Measurements from ENCODE around the gene POLDIP2. TPM values are rescaled to one million over a fixed set of nuclear protein-coding genes. Genes with fewer than 3 reads are reported as not detected.
A peak's percentile ranks its signal among the peaks of the same experiment; 100 is the strongest.

The POLDIP2 gene
- total and polyA plus RNA-seq, 2 of the 13 experiments (the other 11 are each of a cell fraction or from before 2014, with no cell fraction given) = 85.9 to 114 TPM

- WGBS (ENCODE audit: low lambda C conversion rate) = 0% methylated on average over 4 of the region's 62 CpGs
- H3K9me3 ChIP-seq (ENCODE audit: low read length) = no peaks in the 10 kb centered on the region
- H3K4me3 ChIP-seq (replicated peaks in 1 of 3; ENCODE audit: insufficient read depth in 1 of 3, low read depth in 2 of 3, low read length in 3 of 3) = peak within 1 kb of the TSS; percentile 92 to 94 (median 93)
- no peak within 1 kb of the TSS for H2AFZ ChIP-seq (ENCODE audit: low read length)
- peak within 1 kb of the TSS; percentile 89 for H3K9ac ChIP-seq (ENCODE audit: insufficient read depth, low read depth, low read length)
- intact Hi-C loops (cut with micrococcal nuclease; ENCODE audit: unreplicated experiment) (loop anchor here (1.0 kb wide), 1 partner anchor 35 kb away; the partner anchor contains the start of gene VTN), in situ Hi-C loops (cut with HindIII; ENCODE audit: extremely low pct_ligation_motif_present, low pct_unique_long_range_greater_than_20kb) (no loop called here)
- H3K4me1 ChIP-seq (ENCODE audit: insufficient read depth, low read length) = peaks cover 46% of the 10 kb centered on the region
- peaks cover 11 to 18% of the 10 kb centered on the region in 2 experiments; a peak in 4 of 5 replicates for H3K36me3 ChIP-seq (replicated peaks in 1 of 2; ENCODE audit: control insufficient read depth in 1 of 2, insufficient read depth in 2 of 2, low read length in 2 of 2)
- POLR2A ChIA-PET = interaction anchor here (1.0 to 2.5 kb wide), 17 partner anchors 9 to 616 kb away, joined by 3 to 68 read pairs (median 7); partner anchors contain the start of genes ALDOC, PHF12, POLDIP2 and SLC46A1
- FAIRE-seq = peak; percentile 98
- H3K4me2 ChIP-seq (ENCODE audit: low read depth, low read length) = peak within 1 kb of the TSS; percentile 96
- DNase-seq (ENCODE audit: low spot score) = peak; percentile 99
- H3K27me3 ChIP-seq (ENCODE audit: control insufficient read depth in 1 of 2, insufficient read depth in 2 of 2, low read length in 2 of 2) = no peaks in the 10 kb centered on the region; a peak in 1 of 5 replicates
- peak; percentile 97 for ATAC-seq
- BruUV-seq (replicated peaks) = no TSS peak
- peaks cover 55% of the 10 kb centered on the region for H3K79me2 ChIP-seq (ENCODE audit: insufficient read depth, low read length)
- CTCF ChIA-PET (ENCODE audit: low intra/inter-chr PET ratio, low total read pairs) = no interaction called here
- H3K27ac ChIP-seq (ENCODE audit: extremely low read length, insufficient read depth, low read length) = peak within 1 kb of the TSS; percentile 72
- no peaks in the 10 kb centered on the region; the same call in 1 of the 2 replicates for H4K20me1 ChIP-seq (ENCODE audit: insufficient read depth, low read length)
- TF ChIP-seq ZNF335 (CRISPR knock-in tag; IDR thresholded peaks at IDR 0.05) (peak; percentile 61; the same call in 1 of the 2 replicates), SOX6 (IDR thresholded peaks at IDR 0.05) (no peak), SOX6 (CRISPR knock-in tag; IDR thresholded peaks at IDR 0.05) (peak; percentile 75), TCF12 (IDR thresholded peaks at IDR 0.05) (no peak), TCF12 (CRISPR knock-in tag; IDR thresholded peaks at IDR 0.05) (peak; percentile 6; the same call in 1 of the 2 replicates), CAMTA2 (CRISPR knock-in tag; IDR thresholded peaks at IDR 0.05; ENCODE audit: borderline replicate concordance) (0 out of 2 replicates have a peak, but pooled peaks have one; percentile 44), STAT5B (CRISPR knock-in tag; IDR thresholded peaks at IDR 0.05) (peak; percentile 26; the same call in 1 of the 2 replicates), E2F2 (CRISPR knock-in tag; IDR thresholded peaks at IDR 0.05; ENCODE audit: borderline replicate concordance) (no peak), HBP1 (CRISPR knock-in tag; IDR thresholded peaks at IDR 0.05; ENCODE audit: low read depth) (peak; percentile 85; the same call in 1 of the 2 replicates), KAT8 (CRISPR knock-in tag; IDR thresholded peaks at IDR 0.05) (peak; percentile 95), NFKB2 (CRISPR knock-in tag; IDR thresholded peaks at IDR 0.05; ENCODE audit: borderline replicate concordance) (peak; percentile 69; the same call in 1 of the 2 replicates), CEBPG (CRISPR knock-in tag; IDR thresholded peaks at IDR 0.05) (peak; percentile 42; the same call in 1 of the 2 replicates), POLR2AphosphoS5 (IDR thresholded peaks at IDR 0.05; ENCODE audit: low read depth, low read length) (peak; percentile 67), HIVEP1 (CRISPR knock-in tag; IDR thresholded peaks at IDR 0.05) (peak; percentile 93; the same call in 1 of the 2 replicates), KLF6 (CRISPR knock-in tag; IDR thresholded peaks at IDR 0.05) (no peak; the same call in 1 of the 2 replicates), KLF11 (CRISPR knock-in tag; IDR thresholded peaks at IDR 0.05) (no peak), MAFG (CRISPR knock-in tag; IDR thresholded peaks at IDR 0.05) (no peak)
- TF ChIP-seq, protein P1, sequence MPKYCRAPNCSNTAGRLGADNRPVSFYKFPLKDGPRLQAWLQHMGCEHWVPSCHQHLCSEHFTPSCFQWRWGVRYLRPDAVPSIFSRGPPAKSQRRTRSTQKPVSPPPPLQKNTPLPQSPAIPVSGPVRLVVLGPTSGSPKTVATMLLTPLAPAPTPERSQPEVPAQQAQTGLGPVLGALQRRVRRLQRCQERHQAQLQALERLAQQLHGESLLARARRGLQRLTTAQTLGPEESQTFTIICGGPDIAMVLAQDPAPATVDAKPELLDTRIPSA (CRISPR knock-in tag; IDR thresholded peaks at IDR 0.05; ENCODE audit: borderline replicate concordance) = peak; percentile 53; the same call in 1 of the 2 replicates
- TF ChIP-seq, protein P2, sequence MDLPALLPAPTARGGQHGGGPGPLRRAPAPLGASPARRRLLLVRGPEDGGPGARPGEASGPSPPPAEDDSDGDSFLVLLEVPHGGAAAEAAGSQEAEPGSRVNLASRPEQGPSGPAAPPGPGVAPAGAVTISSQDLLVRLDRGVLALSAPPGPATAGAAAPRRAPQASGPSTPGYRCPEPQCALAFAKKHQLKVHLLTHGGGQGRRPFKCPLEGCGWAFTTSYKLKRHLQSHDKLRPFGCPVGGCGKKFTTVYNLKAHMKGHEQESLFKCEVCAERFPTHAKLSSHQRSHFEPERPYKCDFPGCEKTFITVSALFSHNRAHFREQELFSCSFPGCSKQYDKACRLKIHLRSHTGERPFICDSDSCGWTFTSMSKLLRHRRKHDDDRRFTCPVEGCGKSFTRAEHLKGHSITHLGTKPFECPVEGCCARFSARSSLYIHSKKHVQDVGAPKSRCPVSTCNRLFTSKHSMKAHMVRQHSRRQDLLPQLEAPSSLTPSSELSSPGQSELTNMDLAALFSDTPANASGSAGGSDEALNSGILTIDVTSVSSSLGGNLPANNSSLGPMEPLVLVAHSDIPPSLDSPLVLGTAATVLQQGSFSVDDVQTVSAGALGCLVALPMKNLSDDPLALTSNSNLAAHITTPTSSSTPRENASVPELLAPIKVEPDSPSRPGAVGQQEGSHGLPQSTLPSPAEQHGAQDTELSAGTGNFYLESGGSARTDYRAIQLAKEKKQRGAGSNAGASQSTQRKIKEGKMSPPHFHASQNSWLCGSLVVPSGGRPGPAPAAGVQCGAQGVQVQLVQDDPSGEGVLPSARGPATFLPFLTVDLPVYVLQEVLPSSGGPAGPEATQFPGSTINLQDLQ (CRISPR knock-in tag; IDR thresholded peaks at IDR 0.05) = 0 out of 2 replicates have a peak, but pooled peaks have one; percentile 9
Measured at GRCh38 chr17:28335201-28335958, 21.9 kb downstream of the POLDIP2 start, which contains the start of the genes IFT20 and TNFAIP1. Gene IFT20 (minus strand): TSS chr17:28335472. CDS start chr17:28331985, 3,487 bp downstream. Gene TNFAIP1 (plus strand): TSS chr17:28335761. CDS start chr17:28339522, 3,761 bp downstream.
